Left colon (tissue), 2 donors: ENCODE data around the gene FAM222A. TPM values are rescaled to one million over a fixed set of nuclear protein-coding genes. Genes with fewer than 3 reads are reported as not detected.

Experiments used
- total RNA-seq, 2 donors: library from RNA; stranded (reverse); fragmentation: NEBNext Ultra II Directional; extraction: Animal tissue kit (Norgen Biotek cat#: 25700); gene quantifications; one replicate each; pipeline ENCODE4 v1.2.1, GENCODE V29; 2021
- donor health status: DM: no; HTN: no; CAD: no.
- donor health status: DM: yes; HTN: yes; CAD: no.

Gene FAM222A
- total RNA-seq, 2 donors from 2014 or later: 3.0 to 4.7 TPM

Other genes with a start within 250 kb of the FAM222A start
- 10 to 100 TPM; 62.8 to 86.8 TPM for gene KCTD10, start 236.5 kb upstream of the FAM222A start, total RNA-seq
- gene UBE3B, start 236.2 kb upstream of the FAM222A start, total RNA-seq: 10 to 100 TPM; 47.7 to 50.7 TPM
- gene MMAB, start 140.3 kb upstream of the FAM222A start, total RNA-seq: 10 to 100 TPM; 31.0 to 51.3 TPM
- 10 to 100 TPM; 23.1 to 47.2 TPM for gene MVK, start 140.0 kb upstream of the FAM222A start, total RNA-seq
- gene TRPV4, start 119.6 kb downstream of the FAM222A start, total RNA-seq: under 1 TPM; 0.09 to 0.36 TPM
- 100 to 1,000 TPM in 1 of 2 donors, 10 to 100 TPM in 1; 95.0 to 128 TPM for gene GLTP, start 166.7 kb downstream of the FAM222A start, total RNA-seq
- gene TCHP, start 186.4 kb downstream of the FAM222A start, total RNA-seq: 10 to 100 TPM; 15.0 to 17.2 TPM